Measurements from ENCODE around the gene ARAP3.
"Not testable (repeated sequence)": the region's sequence is repeated elsewhere in the genome, so short reads cannot be mapped to it uniquely, and the experiment has no call there.

The ARAP3 gene

GRCh38 chr5:141681695-141682641 is at the start of gene ARAP3:
Gene ARAP3 (minus strand): TSS chr5:141682230. CDS start chr5:141680486, 1,744 bp downstream.
- peak; percentile 93 for DNase-seq (ENCODE audit: insufficient read length, low spot score)
- TF ChIP-seq POLR2A (IDR thresholded peaks at IDR 0.05; ENCODE audit: low read depth, low read length), result no peak

GRCh38 chr5:141729387-141730006 is 47.5 kb upstream of the ARAP3 start:
- FAIRE-seq (no peak), DNase-seq (ENCODE audit: insufficient read length, low spot score) (no peak)
- TF ChIP-seq POLR2A (IDR thresholded peaks at IDR 0.05; ENCODE audit: low read depth, low read length), result no peak

More at GRCh38 chr5:141681695-141682641, at the start of gene ARAP3:
- FAIRE-seq, result no peak

- TF ChIP-seq POLR2A (IDR thresholded peaks at IDR 0.05; ENCODE audit: low read depth, low read length), result no peak
- DNase-seq (ENCODE audit: insufficient read length, low spot score), result no peak
- no peak for FAIRE-seq
These were observed 43.9 kb upstream of the ARAP3 start for GRCh38 chr5:141725891-141726290.

GRCh38 chr5:141725174-141725573 is 43.1 kb upstream of the ARAP3 start:
- FAIRE-seq; DNase-seq (ENCODE audit: insufficient read length, low spot score): not testable (repeated sequence)

GRCh38 chr5:141722266-141722665 is 40.2 kb upstream of the ARAP3 start:
- FAIRE-seq, result no peak
- TF ChIP-seq POLR2A (IDR thresholded peaks at IDR 0.05; ENCODE audit: low read depth, low read length), result no peak
- no peak for DNase-seq (ENCODE audit: insufficient read length, low spot score)

- TF ChIP-seq POLR2A (IDR thresholded peaks at IDR 0.05; ENCODE audit: low read depth, low read length), result no peak
- DNase-seq (ENCODE audit: insufficient read length, low spot score) (no peak), FAIRE-seq (no peak)
These were observed 35.0 kb upstream of the ARAP3 start for GRCh38 chr5:141717043-141717442.

- no peak for TF ChIP-seq POLR2A (IDR thresholded peaks at IDR 0.05; ENCODE audit: low read depth, low read length)
- DNase-seq (ENCODE audit: insufficient read length, low spot score), result no peak
- no peak for FAIRE-seq
These were observed 34.4 kb upstream of the ARAP3 start for GRCh38 chr5:141716468-141716867.

- TF ChIP-seq POLR2A (IDR thresholded peaks at IDR 0.05; ENCODE audit: low read depth, low read length), result no peak
- FAIRE-seq (no peak), DNase-seq (ENCODE audit: insufficient read length, low spot score) (no peak)
These were observed 34.0 kb upstream of the ARAP3 start for GRCh38 chr5:141716009-141716408.

GRCh38 chr5:141715346-141715905 is 33.4 kb upstream of the ARAP3 start:
- DNase-seq (ENCODE audit: insufficient read length, low spot score) (no peak), FAIRE-seq (no peak)
- no peak for TF ChIP-seq POLR2A (IDR thresholded peaks at IDR 0.05; ENCODE audit: low read depth, low read length)

GRCh38 chr5:141714542-141715310 is 32.7 kb upstream of the ARAP3 start:
- no peak for DNase-seq (ENCODE audit: insufficient read length, low spot score)

GRCh38 chr5:141713616-141714309 is 31.7 kb upstream of the ARAP3 start:
- no peak for DNase-seq (ENCODE audit: insufficient read length, low spot score)
- TF ChIP-seq POLR2A (IDR thresholded peaks at IDR 0.05; ENCODE audit: low read depth, low read length), result no peak
- no peak for FAIRE-seq

More at GRCh38 chr5:141714542-141715310, 32.7 kb upstream of the ARAP3 start:
- FAIRE-seq, result no peak
- TF ChIP-seq POLR2A (IDR thresholded peaks at IDR 0.05; ENCODE audit: low read depth, low read length), result no peak

- no peak for DNase-seq (ENCODE audit: insufficient read length, low spot score)
- no peak for FAIRE-seq
- TF ChIP-seq POLR2A (IDR thresholded peaks at IDR 0.05; ENCODE audit: low read depth, low read length), result no peak
These were observed 29.7 kb upstream of the ARAP3 start for GRCh38 chr5:141711687-141712086.

GRCh38 chr5:141709699-141710267 is 27.8 kb upstream of the ARAP3 start:
- FAIRE-seq (no peak), DNase-seq (ENCODE audit: insufficient read length, low spot score) (no peak)
- TF ChIP-seq POLR2A (IDR thresholded peaks at IDR 0.05; ENCODE audit: low read depth, low read length), result no peak
